ENCODE measurements around the gene NEK6. TPM values are rescaled to one million over a fixed set of nuclear protein-coding genes. Genes with fewer than 3 reads are reported as not detected.
A peak's percentile ranks its signal among the peaks of the same experiment; 100 is the strongest.

NEK6 gene
- total RNA-seq, 2 donors from 2014 or later, result 15.5 to 23.6 TPM

- Histone ChIP-seq H3K27me3 (no peaks in the 10 kb centered on the region), H3K36me3 (replicated peaks in 1 of 2; ENCODE audit: insufficient read depth in 1 of 2, low read depth in 2 of 2) (no peaks in the 10 kb centered on the region), H3K4me1 (peaks cover 14% of the 10 kb centered on the region), H3K4me3 (no peak overlapping the region), H3K27ac (no peak overlapping the region), H3K9me3 (no peaks in the 10 kb centered on the region)
- intact Hi-C loops (cut with DNase I), result no loop called here
- no peak for TF ChIP-seq POLR2A (IDR thresholded peaks at IDR 0.05)
- TF ChIP-seq, protein P1, sequence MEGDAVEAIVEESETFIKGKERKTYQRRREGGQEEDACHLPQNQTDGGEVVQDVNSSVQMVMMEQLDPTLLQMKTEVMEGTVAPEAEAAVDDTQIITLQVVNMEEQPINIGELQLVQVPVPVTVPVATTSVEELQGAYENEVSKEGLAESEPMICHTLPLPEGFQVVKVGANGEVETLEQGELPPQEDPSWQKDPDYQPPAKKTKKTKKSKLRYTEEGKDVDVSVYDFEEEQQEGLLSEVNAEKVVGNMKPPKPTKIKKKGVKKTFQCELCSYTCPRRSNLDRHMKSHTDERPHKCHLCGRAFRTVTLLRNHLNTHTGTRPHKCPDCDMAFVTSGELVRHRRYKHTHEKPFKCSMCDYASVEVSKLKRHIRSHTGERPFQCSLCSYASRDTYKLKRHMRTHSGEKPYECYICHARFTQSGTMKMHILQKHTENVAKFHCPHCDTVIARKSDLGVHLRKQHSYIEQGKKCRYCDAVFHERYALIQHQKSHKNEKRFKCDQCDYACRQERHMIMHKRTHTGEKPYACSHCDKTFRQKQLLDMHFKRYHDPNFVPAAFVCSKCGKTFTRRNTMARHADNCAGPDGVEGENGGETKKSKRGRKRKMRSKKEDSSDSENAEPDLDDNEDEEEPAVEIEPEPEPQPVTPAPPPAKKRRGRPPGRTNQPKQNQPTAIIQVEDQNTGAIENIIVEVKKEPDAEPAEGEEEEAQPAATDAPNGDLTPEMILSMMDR (IDR thresholded peaks at IDR 0.05), result no peak
- WGBS, 2 donors, result 63 to 78% methylated on average over 3 of the region's 3 CpGs
- DNase-seq (peak in 1 of 4 donors; percentile 2), ATAC-seq (no peak)
These were observed 2.5 kb upstream of the NEK6 start for GRCh38 chr9:124255222-124255621.

DNA sequence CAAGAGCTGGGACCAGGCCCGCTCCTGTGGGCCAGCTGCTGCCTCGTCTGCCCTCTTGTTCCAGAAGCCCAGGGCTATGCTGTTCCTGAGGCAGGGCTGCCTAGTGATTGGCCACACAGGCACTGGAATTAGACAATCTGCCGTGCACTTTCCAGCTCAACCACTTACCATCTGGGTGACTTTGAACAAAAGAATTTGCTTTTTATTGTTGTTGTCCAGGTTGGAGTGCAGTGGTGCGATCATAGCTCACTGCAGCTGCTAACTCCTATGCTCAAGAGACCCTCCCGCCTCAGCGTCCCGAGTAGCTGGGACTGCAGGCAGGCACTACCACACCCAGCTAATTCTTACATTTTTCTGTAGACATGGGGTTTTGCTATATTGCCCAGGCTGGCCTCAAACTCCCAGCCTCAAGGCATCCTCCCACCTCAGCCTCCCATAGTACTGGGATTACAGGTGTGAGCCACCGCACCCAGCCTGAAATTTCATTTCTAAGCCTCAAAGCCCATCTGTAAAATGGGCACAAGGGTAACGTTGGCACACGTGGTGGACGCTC, 1.2 kb upstream of the NEK6 start:
- H3K36me3 ChIP-seq (replicated peaks in 1 of 2; ENCODE audit: insufficient read depth in 1 of 2, low read depth in 2 of 2), result no peaks in the 10 kb centered on the region
- intact Hi-C loops (cut with DNase I), result no loop called here
- H3K9me3 ChIP-seq, result no peaks in the 10 kb centered on the region
- no peak overlapping the region for H3K27ac ChIP-seq
- no peak overlapping the region for H3K4me3 ChIP-seq
- H3K4me1 ChIP-seq, result peaks cover 27% of the 10 kb centered on the region
- TF ChIP-seq, protein P1 (IDR thresholded peaks at IDR 0.05), result no peak
- no peak for TF ChIP-seq POLR2A (IDR thresholded peaks at IDR 0.05)
- WGBS, 2 donors, result 83 to 86% methylated on average over 10 to 11 of the region's 11 CpGs
- H3K27me3 ChIP-seq, result no peaks in the 10 kb centered on the region
- ATAC-seq (no peak), DNase-seq (peak in 1 of 4 donors; percentile 5)

GRCh38 chr9:124257070-124257843, 492 bp upstream of the NEK6 start:
- ATAC-seq (no peak), DNase-seq (no peak)
- Histone ChIP-seq H3K4me3 (no peak overlapping the region), H3K9me3 (no peaks in the 10 kb centered on the region), H3K4me1 (peaks cover 34% of the 10 kb centered on the region), H3K36me3 (replicated peaks in 1 of 2; ENCODE audit: insufficient read depth in 1 of 2, low read depth in 2 of 2) (no peaks in the 10 kb centered on the region), H3K27ac (peak overlapping the region in 3 of 4 donors; percentile 40 to 50 (median 46)), H3K27me3 (no peaks in the 10 kb centered on the region)
- intact Hi-C loops (cut with DNase I), result no loop called here
- TF ChIP-seq, protein P1 (IDR thresholded peaks at IDR 0.05), result no peak
- no peak for TF ChIP-seq POLR2A (IDR thresholded peaks at IDR 0.05)
- 50 to 93% methylated on average over 5 to 24 of the region's 31 CpGs for WGBS, 2 donors

DNA sequence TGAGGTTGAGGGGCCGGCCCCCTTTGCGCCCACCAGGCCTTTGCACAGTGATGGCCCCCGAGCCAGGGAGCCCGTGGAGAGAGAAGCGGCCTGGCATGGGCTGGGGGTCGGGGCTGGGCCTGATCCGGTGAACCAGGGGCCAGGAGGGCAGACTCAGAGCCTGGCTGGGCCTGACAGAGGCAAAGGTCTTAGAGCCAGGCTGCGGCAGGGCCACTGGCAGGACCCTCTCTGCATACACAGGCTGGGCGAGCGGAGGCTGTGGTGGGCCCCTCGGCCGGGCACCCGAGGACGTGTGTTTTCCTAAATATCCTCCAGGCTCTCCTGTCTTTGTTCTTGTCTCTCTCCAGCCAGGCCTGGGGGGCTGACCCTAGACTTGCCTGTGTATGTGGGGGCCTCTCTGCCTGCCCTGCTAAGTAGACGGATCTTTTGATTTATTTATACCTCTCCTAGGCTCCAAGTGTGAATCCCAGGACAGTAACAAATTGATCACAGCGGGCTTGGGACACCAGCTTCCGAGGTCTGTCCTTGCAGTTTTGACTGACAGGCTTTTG, 933 bp downstream of the NEK6 start:
- peak in 1 of 4 donors; percentile 50 for DNase-seq
- intact Hi-C loops (cut with DNase I), result no loop called here
- Histone ChIP-seq H3K27me3 (no peaks in the 10 kb centered on the region), H3K4me3 (peak overlapping the region; percentile 46 to 60), H3K4me1 (peaks cover 46% of the 10 kb centered on the region), H3K27ac (peak overlapping the region; percentile 91 to 95 (median 92)), H3K9me3 (no peaks in the 10 kb centered on the region), H3K36me3 (replicated peaks in 1 of 2; ENCODE audit: insufficient read depth in 1 of 2, low read depth in 2 of 2) (no peaks in the 10 kb centered on the region)
- ATAC-seq, result peak; percentile 15
- 1 to 6% methylated on average over 10 to 17 of the region's 17 CpGs for WGBS, 2 donors
- TF ChIP-seq POLR2A (IDR thresholded peaks at IDR 0.05), result no peak
- TF ChIP-seq, protein P1 (IDR thresholded peaks at IDR 0.05), result no peak

All from body of pancreas (tissue), 4 donors.